Muscle layer of colon (tissue), 2 donors: ENCODE measurements around the gene PPP1R26.
A peak's percentile ranks its signal among the peaks of the same experiment; 100 is the strongest.
"Not testable (repeated sequence)": the region's sequence is repeated elsewhere in the genome, so short reads cannot be mapped to it uniquely, and the experiment has no call there.

Source experiments
- H3K27ac ChIP-seq: one replicate; pipeline ENCODE4 v1.7.0; 2013; ENCODE audit warnings: low read depth, mild to moderate bottlenecking, low read length, moderate library complexity
- H3K27me3 ChIP-seq, 2 donors: one replicate each; pipeline ENCODE4 v1.7.0; 2013; ENCODE audit warnings: low read length in 2 of 2, mild to moderate bottlenecking in 2 of 2; ENCODE audit not compliant: insufficient read depth in 2 of 2, control insufficient read depth in 1 of 2
- H3K36me3 ChIP-seq: one replicate; pipeline ENCODE4 v1.7.0; 2013; ENCODE audit warnings: mild to moderate bottlenecking, low read length; ENCODE audit not compliant: insufficient read depth
- H3K4me1 ChIP-seq: one replicate; pipeline ENCODE4 v1.7.0; 2013; ENCODE audit warnings: mild to moderate bottlenecking, low read length; ENCODE audit not compliant: insufficient read depth
- H3K4me3 ChIP-seq, 2 donors: one replicate each; pipeline ENCODE4 v1.7.0; 2013; ENCODE audit warnings: low read length in 2 of 2, low read depth in 1 of 2, mild to moderate bottlenecking in 1 of 2, moderate library complexity in 1 of 2
- H3K9ac ChIP-seq: one replicate; pipeline ENCODE4 v1.7.0; 2013; ENCODE audit warnings: low read length
- H3K9me3 ChIP-seq: one replicate; pipeline ENCODE4 v1.7.0; 2013; ENCODE audit warnings: mild to moderate bottlenecking, low read length
- donor health status: abdominal sarcoma.
- donor health status: Adenocarcinoma of cecum.

The PPP1R26 gene, protein sequence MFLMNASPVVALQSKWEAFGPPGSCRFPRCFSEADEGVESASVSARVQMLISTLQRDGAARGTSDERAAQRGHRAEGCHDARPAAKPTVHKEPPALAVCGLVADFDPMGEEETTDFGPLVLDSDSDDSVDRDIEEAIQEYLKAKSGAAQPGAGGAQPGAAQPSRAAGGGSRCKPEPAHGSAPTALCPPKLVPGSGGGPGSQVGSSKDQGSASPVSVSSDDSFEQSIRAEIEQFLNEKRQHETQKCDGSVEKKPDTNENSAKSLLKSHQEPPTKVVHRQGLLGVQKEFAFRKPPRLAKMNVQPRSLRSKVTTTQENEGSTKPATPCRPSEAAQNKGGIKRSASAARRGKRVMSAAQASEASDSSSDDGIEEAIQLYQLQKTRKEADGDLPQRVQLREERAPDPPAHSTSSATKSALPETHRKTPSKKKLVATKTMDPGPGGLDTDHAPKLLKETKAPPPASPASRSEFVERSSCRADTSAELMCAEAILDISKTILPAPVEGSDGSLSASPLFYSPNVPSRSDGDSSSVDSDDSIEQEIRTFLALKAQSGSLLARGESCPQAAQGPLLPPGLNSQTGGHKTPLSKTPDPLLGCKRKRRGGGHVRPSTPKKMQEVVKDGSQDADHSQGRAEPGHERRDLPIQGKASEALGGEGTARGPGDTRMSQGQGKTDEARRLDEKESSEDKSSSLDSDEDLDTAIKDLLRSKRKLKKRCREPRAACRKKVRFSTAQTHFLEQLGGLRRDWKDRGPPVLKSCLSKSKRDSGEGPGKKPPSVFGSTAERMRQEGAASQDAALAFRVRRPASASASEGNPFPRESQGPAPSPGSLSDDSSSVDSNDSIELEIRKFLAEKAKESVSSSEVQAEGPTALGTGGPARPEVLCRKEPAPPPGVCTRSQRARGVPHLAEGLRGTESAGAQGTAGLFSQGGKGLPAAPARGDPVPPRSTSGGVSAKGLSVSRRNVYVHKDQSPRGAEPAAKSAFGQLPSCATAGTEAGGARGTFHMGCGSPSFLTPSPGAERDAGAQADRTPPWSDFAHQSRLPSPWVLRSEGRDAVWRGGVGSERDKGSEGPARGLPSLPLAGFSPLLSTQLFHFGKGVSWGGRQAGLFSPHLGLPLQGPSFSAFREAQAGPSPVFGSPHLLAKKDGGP (N-terminal part only)

DNA sequence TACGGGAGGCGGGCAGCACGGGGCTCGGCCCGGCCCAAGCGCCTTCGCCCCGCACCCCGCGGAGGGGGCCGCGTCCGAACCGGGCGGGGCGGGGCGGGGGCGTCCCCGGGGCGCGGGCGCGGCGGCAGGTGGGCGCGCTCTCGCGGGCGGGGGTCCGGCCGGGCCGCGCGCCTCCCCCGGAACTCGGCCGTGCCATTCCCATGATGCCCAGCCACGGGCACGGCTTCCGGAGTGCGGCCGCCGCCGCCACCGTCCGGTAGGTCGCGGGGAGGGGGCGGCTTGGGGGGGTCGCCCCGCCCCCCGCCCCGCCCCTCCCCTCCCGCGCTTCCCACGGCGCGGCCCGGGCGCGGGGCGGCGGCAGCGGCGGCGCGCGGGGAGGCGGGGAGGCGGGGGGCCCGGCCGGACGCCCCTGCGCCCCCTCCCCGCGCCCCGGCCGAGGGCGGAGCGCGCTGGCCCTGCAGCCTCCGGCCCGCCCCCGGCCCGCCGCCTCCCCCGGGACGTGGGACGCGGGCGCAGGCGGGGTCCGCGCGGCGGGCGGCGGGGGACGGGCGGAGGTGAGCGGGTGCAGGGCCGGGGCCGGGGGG lies at the start of gene PPP1R26:
Gene PPP1R26 (plus strand): TSS at position 314 of the 584 bp plus-strand sequence. CDS start 4,729 bp downstream, outside the sequence.
- Histone ChIP-seq H3K27me3 (no peaks in the 10 kb centered on the region), H3K4me3 (peak within 1 kb of the TSS; percentile 56 to 63), H3K9me3 (no peaks in the 10 kb centered on the region), H3K4me1 (peaks cover 8% of the 10 kb centered on the region), H3K9ac (no peak within 1 kb of the TSS), H3K36me3 (peaks cover 7% of the 10 kb centered on the region), H3K27ac (peak within 1 kb of the TSS; percentile 24)

DNA sequence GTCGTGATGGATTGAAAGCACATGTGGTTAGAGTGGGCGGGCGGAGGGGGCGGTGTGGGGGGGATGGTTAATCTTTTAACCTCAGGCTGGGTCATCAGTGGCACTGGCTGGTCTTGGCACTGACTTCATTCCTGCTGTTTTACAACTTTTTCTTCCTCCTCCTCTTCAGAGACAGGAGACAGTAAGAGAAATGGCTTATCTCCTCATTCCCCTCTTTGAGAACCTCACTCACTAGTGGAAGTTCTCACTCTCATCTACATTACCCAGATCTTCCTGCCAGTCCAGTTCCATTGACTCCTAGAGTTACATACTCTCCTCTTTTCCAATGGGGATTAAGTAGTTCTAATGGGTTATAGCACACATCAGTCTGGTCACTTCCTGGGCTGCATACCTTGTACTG lies 42.3 kb upstream of the PPP1R26 start:
- H3K4me3 ChIP-seq = no peak overlapping the region
- no peaks in the 10 kb centered on the region for H3K9me3 ChIP-seq
- no peaks in the 10 kb centered on the region for H3K27me3 ChIP-seq
- H3K27ac ChIP-seq = no peak overlapping the region
- H3K4me1 ChIP-seq = no peaks in the 10 kb centered on the region
- no peaks in the 10 kb centered on the region for H3K36me3 ChIP-seq
- no peak overlapping the region for H3K9ac ChIP-seq

DNA sequence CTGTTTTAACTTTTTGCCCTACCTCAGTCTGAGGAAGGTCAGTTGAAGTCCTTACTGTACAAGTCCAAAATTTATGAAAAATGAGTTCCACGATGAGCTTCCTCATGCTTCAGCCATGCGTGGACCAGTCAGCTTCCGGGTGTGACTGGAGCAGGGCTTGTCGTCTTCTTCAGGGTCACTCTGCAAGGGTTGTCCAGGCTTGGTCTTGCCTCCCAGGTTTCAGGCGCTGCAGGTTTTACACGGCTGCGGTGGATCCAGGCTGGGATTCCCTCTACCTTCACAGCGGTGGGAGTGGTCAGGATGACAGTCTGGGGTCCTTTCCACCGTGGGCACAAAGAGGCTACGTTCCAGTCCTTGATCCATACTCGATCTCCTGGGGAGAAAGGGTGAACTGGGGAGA lies 41.9 kb upstream of the PPP1R26 start:
- H3K4me3 ChIP-seq, H3K9ac ChIP-seq, H3K36me3 ChIP-seq, H3K9me3 ChIP-seq, H3K27ac ChIP-seq, H3K4me1 ChIP-seq, H3K27me3 ChIP-seq: not testable (repeated sequence)

DNA sequence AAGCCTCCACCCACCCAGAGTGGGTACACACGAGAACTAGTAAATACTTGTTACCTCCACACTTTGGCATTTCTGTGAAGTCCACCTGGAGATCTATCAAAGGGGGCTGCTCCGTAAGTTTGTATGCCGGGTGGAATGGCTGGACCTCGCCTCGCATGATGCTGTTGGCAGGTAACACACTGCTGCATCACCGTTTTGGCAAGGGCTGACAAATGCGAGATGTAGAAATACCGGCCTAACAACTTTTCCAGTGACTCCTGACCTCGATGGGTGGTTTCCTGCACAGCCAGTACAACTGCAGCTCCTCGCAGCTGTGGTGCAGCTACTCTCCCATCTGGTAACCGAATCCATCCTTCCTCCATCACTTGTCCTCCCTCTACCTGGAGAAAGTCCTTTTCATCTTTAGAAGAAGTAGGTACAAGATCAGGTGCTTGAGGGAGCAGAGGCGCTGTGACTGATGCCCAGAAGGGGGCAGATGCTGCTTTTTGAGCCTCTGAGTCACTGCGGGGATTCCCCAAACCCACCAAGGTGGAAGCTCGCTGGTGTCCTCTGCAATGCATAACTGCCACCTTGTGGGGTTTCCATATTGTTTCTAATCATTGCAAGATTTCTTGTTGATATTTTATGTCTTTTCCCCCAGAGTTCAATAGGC lies 40.9 kb upstream of the PPP1R26 start:
- H3K27ac ChIP-seq, H3K27me3 ChIP-seq, H3K4me3 ChIP-seq, H3K4me1 ChIP-seq, H3K9me3 ChIP-seq, H3K9ac ChIP-seq, H3K36me3 ChIP-seq: not testable (repeated sequence)

DNA sequence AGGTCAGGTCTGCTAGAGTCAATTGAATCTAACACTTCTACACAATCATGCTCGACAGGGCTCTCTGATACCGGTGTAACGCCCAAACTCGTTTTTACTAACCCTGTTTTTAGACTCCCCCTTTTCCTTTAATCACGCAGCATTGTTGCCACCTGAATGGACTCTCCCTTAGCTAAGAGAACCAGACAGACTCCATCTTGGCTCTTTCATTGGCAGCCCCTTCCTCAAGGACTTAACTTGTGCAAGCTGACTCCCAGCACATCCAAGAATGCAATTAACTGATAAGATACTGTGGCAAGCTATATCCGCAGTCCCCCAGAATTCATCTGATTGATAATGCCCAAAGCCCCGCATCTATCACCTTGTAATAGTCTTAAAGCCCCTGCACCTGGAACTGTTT lies 40.1 kb upstream of the PPP1R26 start:
- not testable (repeated sequence) for H3K36me3 ChIP-seq

DNA sequence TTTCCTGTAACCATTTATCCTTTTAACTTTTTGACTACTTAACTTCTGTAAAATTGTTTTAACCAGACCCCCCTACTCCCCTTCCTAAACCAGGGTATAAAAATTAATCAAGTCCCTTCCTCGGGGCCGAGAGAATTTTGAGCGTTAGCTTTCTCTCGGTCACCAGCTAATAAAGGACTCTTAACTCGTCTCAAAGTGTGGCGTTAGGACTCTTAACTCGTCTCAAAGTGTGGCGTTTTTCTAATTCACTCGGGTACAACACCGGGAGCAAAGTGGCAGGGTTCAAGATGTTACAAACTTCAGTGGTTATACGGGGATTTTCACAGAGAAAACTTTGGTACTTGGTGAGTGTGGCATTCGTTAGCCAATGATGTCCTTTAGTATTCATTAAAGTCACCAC lies 39.7 kb upstream of the PPP1R26 start:
- no peaks in the 10 kb centered on the region for H3K36me3 ChIP-seq
- H3K9me3 ChIP-seq = no peaks in the 10 kb centered on the region
- no peak overlapping the region for H3K4me3 ChIP-seq
- no peak overlapping the region for H3K27ac ChIP-seq
- H3K9ac ChIP-seq = no peak overlapping the region
- H3K4me1 ChIP-seq = no peaks in the 10 kb centered on the region
- no peaks in the 10 kb centered on the region for H3K27me3 ChIP-seq

More for the DNA sequence above, 40.1 kb upstream of the PPP1R26 start:
- not testable (repeated sequence) for H3K4me1 ChIP-seq, H3K4me3 ChIP-seq, H3K27me3 ChIP-seq, H3K9me3 ChIP-seq, H3K27ac ChIP-seq, H3K9ac ChIP-seq

DNA sequence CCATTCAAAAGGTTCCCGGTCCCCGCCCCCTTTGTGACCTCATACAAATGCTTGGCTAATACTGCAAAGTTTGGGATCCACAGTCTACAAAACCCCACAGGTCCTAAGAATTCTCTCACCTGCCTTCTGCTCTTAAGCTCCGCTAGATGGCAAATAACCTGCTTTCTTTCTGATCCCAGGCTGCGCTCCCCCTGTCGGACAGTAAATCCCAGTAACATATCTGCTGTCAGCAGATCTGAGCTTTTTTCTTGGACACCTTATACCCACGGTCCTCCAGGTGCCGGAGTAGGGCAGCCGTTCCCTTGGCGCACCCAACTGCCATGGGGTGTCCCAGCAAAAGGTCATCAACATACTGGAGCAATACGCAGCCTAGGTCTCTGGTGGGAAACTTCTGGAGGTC lies 39.0 kb upstream of the PPP1R26 start:
- Histone ChIP-seq H3K4me1 (no peaks in the 10 kb centered on the region), H3K9me3 (no peaks in the 10 kb centered on the region), H3K27ac (no peak overlapping the region), H3K36me3 (no peaks in the 10 kb centered on the region), H3K27me3 (no peaks in the 10 kb centered on the region), H3K9ac (no peak overlapping the region), H3K4me3 (no peak overlapping the region)

DNA sequence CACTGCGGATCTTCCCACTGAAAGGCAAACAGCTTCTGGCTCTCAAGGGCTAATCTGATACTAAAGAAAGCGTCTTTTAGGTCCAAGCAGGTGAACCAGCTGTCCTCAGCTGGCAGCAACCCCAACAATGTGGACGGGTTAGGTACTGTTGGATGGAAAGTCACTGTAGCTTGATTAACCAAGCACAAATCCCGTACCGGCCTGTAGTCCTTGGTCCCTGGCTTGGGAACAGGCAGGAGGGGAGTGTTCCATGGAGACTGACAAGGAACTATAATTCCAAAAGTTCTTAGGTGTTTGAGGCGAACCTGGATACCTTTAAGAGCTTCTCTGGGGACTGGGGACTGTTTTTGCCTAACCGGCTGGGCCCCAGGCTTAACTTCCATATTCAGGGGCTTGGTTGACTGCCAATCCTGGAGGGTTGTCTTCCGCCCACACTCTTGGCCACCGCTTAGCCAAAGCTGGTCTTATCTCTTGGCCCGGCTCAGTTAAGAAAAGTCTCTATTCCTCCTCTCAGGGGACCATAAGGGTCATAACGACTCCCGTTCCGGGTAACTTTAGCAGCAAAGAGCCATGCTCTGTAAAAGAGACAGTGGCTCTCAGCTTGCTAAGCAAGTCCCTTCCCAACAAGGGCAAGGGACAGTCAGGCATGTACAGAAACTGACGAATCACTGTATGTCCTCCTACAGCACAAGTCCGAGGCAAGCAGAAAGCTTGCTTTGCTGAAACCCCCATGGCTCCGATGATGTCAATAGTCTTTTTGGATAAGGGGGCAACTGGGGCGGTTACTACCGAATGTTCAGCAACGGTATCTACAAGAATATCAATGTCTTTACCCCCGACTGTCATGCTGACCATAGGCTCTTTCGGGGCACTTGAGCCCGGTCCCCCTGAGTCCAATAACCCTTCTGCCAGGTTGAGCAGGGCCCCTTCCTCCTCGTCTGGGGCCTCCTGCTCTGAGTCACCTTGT lies 38.2 kb upstream of the PPP1R26 start:
- not testable (repeated sequence) for H3K27me3 ChIP-seq, H3K4me1 ChIP-seq, H3K9ac ChIP-seq, H3K9me3 ChIP-seq, H3K36me3 ChIP-seq, H3K27ac ChIP-seq, H3K4me3 ChIP-seq

DNA sequence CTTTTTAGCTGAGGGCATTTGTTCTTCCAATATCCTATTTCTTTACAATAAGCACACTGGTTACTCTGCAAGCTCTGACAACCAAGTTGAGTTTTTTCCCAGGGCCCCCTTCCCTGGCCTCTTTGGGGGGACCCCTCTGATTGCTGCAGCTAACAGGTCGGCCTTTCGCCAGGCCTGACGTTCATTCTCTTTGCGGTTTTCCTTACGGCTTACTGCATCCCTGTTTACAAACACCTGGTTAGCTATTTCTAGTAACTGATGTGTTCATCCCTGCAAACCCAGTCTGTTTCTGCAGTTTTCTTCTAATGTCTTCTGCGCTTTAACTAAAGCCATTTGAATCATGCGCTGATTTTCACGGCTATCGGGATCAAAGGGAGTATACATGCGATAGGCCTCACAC lies 37.5 kb upstream of the PPP1R26 start:
- no peak overlapping the region for H3K27ac ChIP-seq
- H3K9me3 ChIP-seq = no peaks in the 10 kb centered on the region
- H3K36me3 ChIP-seq = no peaks in the 10 kb centered on the region
- H3K9ac ChIP-seq = no peak overlapping the region
- H3K27me3 ChIP-seq = peaks cover 0 to 4% of the 10 kb centered on the region in 2 donors
- no peaks in the 10 kb centered on the region for H3K4me1 ChIP-seq
- H3K4me3 ChIP-seq = no peak overlapping the region

DNA sequence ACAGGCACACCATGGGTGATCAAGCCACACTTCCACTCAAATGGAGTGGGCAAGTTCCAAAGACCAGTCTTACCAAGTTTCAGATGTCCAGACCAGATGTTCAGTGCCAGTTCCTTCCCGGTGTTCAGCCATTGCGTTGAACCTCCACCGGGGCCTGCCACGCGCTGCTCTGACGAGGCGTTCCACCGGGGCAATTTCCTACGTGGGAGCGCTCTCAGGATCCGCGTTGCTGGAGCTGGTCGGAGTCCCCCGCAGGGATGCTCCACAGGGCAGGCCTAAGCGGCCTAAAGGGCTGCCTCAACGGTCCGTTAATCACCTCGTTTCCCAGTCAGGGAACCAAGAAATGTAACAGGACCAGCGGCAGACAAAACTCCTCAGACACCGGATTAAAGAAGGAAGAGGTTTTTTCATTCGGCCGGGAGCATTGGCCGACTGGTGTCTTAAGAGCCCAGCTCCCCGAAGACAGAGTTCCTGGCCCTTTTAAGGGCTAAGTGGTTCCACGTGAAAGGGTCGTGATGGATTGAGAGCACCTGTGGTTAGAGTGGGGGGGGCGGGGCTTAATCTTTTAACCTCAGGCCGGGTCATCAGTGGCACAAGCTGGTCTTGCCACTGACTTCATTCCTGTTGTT lies 35.7 kb upstream of the PPP1R26 start:
- Histone ChIP-seq H3K27ac (no peak overlapping the region), H3K4me1 (no peaks in the 10 kb centered on the region), H3K9me3 (no peaks in the 10 kb centered on the region), H3K36me3 (no peaks in the 10 kb centered on the region), H3K9ac (no peak overlapping the region), H3K27me3 (peaks cover 0 to 4% of the 10 kb centered on the region in 2 donors), H3K4me3 (no peak overlapping the region)
